Panc1 (cell line): ENCODE data around the gene NR6A1.

Experiments used
- CTCF ChIP-seq: fragments of 450-650 bp; IDR thresholded peaks from 2 replicates; pipeline ENCODE4 v1.5.1; 2017; ENCODE audit warnings: mild to moderate bottlenecking
- SIN3A ChIP-seq: IDR thresholded peaks from 2 replicates; pipeline ENCODE4 v1.6.1; 2012; ENCODE audit warnings: low read depth, mild to moderate bottlenecking, low read length, moderate library complexity, borderline replicate concordance; ENCODE audit not compliant: insufficient read depth
- TF ChIP-seq, protein P1 (sequence below), 2 experiments: IDR thresholded peaks; 2 replicates each; pipeline ENCODE4 v1.6.1; 2011 to 2012; ENCODE audit warnings: low read depth in 2 of 2, control low read depth in 1 of 2, low read length in 1 of 2, mild to moderate bottlenecking in 1 of 2, moderate library complexity in 1 of 2; ENCODE audit not compliant: insufficient read depth in 1 of 2

DNA sequence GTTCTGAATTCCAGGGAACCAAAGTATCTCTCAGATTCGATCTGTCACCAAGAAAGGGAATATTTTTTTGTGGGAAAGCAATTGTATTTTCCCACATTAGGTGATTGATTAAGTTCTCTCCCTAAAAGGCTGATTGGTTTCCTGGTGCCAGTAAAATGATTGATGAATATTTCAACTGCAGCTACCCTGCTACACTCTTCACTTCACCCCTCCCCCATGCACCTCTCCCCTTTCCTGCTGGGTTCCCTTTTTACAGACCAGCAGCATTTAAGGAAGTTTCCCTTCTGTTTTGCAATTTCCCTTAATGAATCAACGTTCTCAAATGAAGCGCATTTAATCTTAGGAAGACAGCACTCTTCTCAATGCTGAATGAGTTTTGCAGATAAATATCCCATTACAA lies 13.1 kb downstream of the NR6A1 start:
- TF ChIP-seq CTCF (no peak), SIN3A (no peak)
- TF ChIP-seq, protein P1, sequence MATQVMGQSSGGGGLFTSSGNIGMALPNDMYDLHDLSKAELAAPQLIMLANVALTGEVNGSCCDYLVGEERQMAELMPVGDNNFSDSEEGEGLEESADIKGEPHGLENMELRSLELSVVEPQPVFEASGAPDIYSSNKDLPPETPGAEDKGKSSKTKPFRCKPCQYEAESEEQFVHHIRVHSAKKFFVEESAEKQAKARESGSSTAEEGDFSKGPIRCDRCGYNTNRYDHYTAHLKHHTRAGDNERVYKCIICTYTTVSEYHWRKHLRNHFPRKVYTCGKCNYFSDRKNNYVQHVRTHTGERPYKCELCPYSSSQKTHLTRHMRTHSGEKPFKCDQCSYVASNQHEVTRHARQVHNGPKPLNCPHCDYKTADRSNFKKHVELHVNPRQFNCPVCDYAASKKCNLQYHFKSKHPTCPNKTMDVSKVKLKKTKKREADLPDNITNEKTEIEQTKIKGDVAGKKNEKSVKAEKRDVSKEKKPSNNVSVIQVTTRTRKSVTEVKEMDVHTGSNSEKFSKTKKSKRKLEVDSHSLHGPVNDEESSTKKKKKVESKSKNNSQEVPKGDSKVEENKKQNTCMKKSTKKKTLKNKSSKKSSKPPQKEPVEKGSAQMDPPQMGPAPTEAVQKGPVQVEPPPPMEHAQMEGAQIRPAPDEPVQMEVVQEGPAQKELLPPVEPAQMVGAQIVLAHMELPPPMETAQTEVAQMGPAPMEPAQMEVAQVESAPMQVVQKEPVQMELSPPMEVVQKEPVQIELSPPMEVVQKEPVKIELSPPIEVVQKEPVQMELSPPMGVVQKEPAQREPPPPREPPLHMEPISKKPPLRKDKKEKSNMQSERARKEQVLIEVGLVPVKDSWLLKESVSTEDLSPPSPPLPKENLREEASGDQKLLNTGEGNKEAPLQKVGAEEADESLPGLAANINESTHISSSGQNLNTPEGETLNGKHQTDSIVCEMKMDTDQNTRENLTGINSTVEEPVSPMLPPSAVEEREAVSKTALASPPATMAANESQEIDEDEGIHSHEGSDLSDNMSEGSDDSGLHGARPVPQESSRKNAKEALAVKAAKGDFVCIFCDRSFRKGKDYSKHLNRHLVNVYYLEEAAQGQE (IDR thresholded peaks at IDR 0.05; ENCODE audit: insufficient read depth in 1 of 2, low read depth in 2 of 2, low read length in 1 of 2): no peak
